Cortex of kidney (tissue), 1 donor: ENCODE data around the gene ST6GALNAC5.
"Not testable (repeated sequence)": the region's sequence is repeated elsewhere in the genome, so short reads cannot be mapped to it uniquely, and the experiment has no call there.

ENCODE experiments used
- DNase-seq: peaks from one replicate; lab custom pipeline; 2025; lab: John Stamatoyannopoulos, UW

Gene ST6GALNAC5

GRCh38 chr1:76868154-76868882 lies 1.0 kb downstream of the ST6GALNAC5 start:
- DNase-seq: no peak

- no peak for DNase-seq
Observed at GRCh38 chr1:76868916-76869315, 1.6 kb downstream of the ST6GALNAC5 start.

GRCh38 chr1:76870037-76870436 lies 2.8 kb downstream of the ST6GALNAC5 start:
- no peak for DNase-seq

GRCh38 chr1:76871355-76871974 lies 4.2 kb downstream of the ST6GALNAC5 start:
- no peak for DNase-seq

GRCh38 chr1:76872944-76873343 lies 5.7 kb downstream of the ST6GALNAC5 start:
- DNase-seq: no peak

- DNase-seq: no peak
Observed at GRCh38 chr1:76876655-76877395, 9.5 kb downstream of the ST6GALNAC5 start.

GRCh38 chr1:76879014-76879413 lies 11.7 kb downstream of the ST6GALNAC5 start:
- not testable (repeated sequence) for DNase-seq

GRCh38 chr1:76881762-76882161 lies 14.5 kb downstream of the ST6GALNAC5 start:
- DNase-seq: no peak

GRCh38 chr1:76891931-76892622 lies 24.8 kb downstream of the ST6GALNAC5 start:
- DNase-seq: no peak

- DNase-seq: no peak
Observed at GRCh38 chr1:76892675-76893074, 25.4 kb downstream of the ST6GALNAC5 start.

- DNase-seq: no peak
Observed at GRCh38 chr1:76901158-76901767, 34.0 kb downstream of the ST6GALNAC5 start.

GRCh38 chr1:76905876-76906595 lies 38.8 kb downstream of the ST6GALNAC5 start:
- DNase-seq: no peak

- no peak for DNase-seq
Observed at GRCh38 chr1:76909311-76909710, 42.0 kb downstream of the ST6GALNAC5 start.

GRCh38 chr1:76919085-76919484 lies 51.8 kb downstream of the ST6GALNAC5 start:
- no peak for DNase-seq

- no peak for DNase-seq
Observed at GRCh38 chr1:76921590-76921989, 54.3 kb downstream of the ST6GALNAC5 start.

GRCh38 chr1:76925825-76926224 lies 58.5 kb downstream of the ST6GALNAC5 start:
- no peak for DNase-seq

GRCh38 chr1:76928522-76928921 lies 61.2 kb downstream of the ST6GALNAC5 start:
- no peak for DNase-seq

GRCh38 chr1:76929136-76929535 lies 61.9 kb downstream of the ST6GALNAC5 start:
- no peak for DNase-seq

GRCh38 chr1:76933847-76934815 lies 66.9 kb downstream of the ST6GALNAC5 start:
- DNase-seq: no peak

GRCh38 chr1:76938304-76938703 lies 71.0 kb downstream of the ST6GALNAC5 start:
- no peak for DNase-seq
